ENCODE results near the gene RPS4Y2.

RPS4Y2 gene

GRCh38 chrY:20746919-20747318 is 9.0 kb upstream of the RPS4Y2 start:
- TF ChIP-seq EZH2phosphoT487 (conservative IDR thresholded peaks at IDR 0.05; ENCODE audit: low read length): no peak
- TF ChIP-seq CTCF (IDR thresholded peaks at IDR 0.05; ENCODE audit: insufficient read depth, low read length, poor library complexity, severe bottlenecking): no peak
- Histone ChIP-seq H3K9me3 (ENCODE audit: insufficient read depth, low read length) (no peaks in the 10 kb centered on the region), H3K27ac (ENCODE audit: low read depth, low read length) (no peak overlapping the region), H2AFZ (ENCODE audit: low read depth, low read length, severe bottlenecking) (no peak overlapping the region), H3K27me3 (ENCODE audit: low read length) (no peaks in the 10 kb centered on the region), H3K36me3 (ENCODE audit: low read length) (no peaks in the 10 kb centered on the region), H3K4me3 (ENCODE audit: insufficient read depth, low read length, poor library complexity, severe bottlenecking) (no peak overlapping the region), H3F3A (ENCODE audit: insufficient read depth) (no peaks in the 10 kb centered on the region), H4K20me1 (ENCODE audit: low read depth, low read length) (no peaks in the 10 kb centered on the region), H3K9ac (ENCODE audit: low read length) (no peak overlapping the region), H3K79me2 (ENCODE audit: insufficient read depth, low read length) (no peaks in the 10 kb centered on the region), H3K9me2 (replicated peaks; ENCODE audit: insufficient read depth, low read length) (no peaks in the 10 kb centered on the region), H3K4me2 (ENCODE audit: low read depth, low read length, poor library complexity, severe bottlenecking) (no peak overlapping the region)

GRCh38 chrY:20763869-20764268 is 8.0 kb downstream of the RPS4Y2 start:
- TF ChIP-seq EZH2phosphoT487 (conservative IDR thresholded peaks at IDR 0.05; ENCODE audit: low read length) (no peak), CTCF (IDR thresholded peaks at IDR 0.05; ENCODE audit: insufficient read depth, low read length, poor library complexity, severe bottlenecking) (no peak)
- no peaks in the 10 kb centered on the region for H3K27me3 ChIP-seq (ENCODE audit: low read length)
- no peaks in the 10 kb centered on the region for H3K79me2 ChIP-seq (ENCODE audit: insufficient read depth, low read length)
- H3K9ac ChIP-seq (ENCODE audit: low read length): no peak overlapping the region
- no peak overlapping the region for H3K4me2 ChIP-seq (ENCODE audit: low read depth, low read length, poor library complexity, severe bottlenecking)
- H4K20me1 ChIP-seq (ENCODE audit: low read depth, low read length): no peaks in the 10 kb centered on the region
- H3K4me3 ChIP-seq (ENCODE audit: insufficient read depth, low read length, poor library complexity, severe bottlenecking): no peak overlapping the region
- no peaks in the 10 kb centered on the region for H3K9me3 ChIP-seq (ENCODE audit: insufficient read depth, low read length)
- no peaks in the 10 kb centered on the region for H3K36me3 ChIP-seq (ENCODE audit: low read length)
- no peak overlapping the region for H3K27ac ChIP-seq (ENCODE audit: low read depth, low read length)
- H3K9me2 ChIP-seq (replicated peaks; ENCODE audit: insufficient read depth, low read length): no peaks in the 10 kb centered on the region
- H3F3A ChIP-seq (ENCODE audit: insufficient read depth): no peaks in the 10 kb centered on the region
- no peak overlapping the region for H2AFZ ChIP-seq (ENCODE audit: low read depth, low read length, severe bottlenecking)

- no peaks in the 10 kb centered on the region for H3K9me2 ChIP-seq (replicated peaks; ENCODE audit: insufficient read depth, low read length)
- no peaks in the 10 kb centered on the region for H3K27me3 ChIP-seq (ENCODE audit: low read length)
- H4K20me1 ChIP-seq (ENCODE audit: low read depth, low read length): no peaks in the 10 kb centered on the region
- H3K36me3 ChIP-seq (ENCODE audit: low read length): no peaks in the 10 kb centered on the region
- TF ChIP-seq CTCF (IDR thresholded peaks at IDR 0.05; ENCODE audit: insufficient read depth, low read length, poor library complexity, severe bottlenecking) (no peak), EZH2phosphoT487 (conservative IDR thresholded peaks at IDR 0.05; ENCODE audit: low read length) (no peak)
- H3K4me2 ChIP-seq (ENCODE audit: low read depth, low read length, poor library complexity, severe bottlenecking): no peak overlapping the region
- H3K9me3 ChIP-seq (ENCODE audit: insufficient read depth, low read length): no peaks in the 10 kb centered on the region
- H3F3A ChIP-seq (ENCODE audit: insufficient read depth): no peaks in the 10 kb centered on the region
- H3K27ac ChIP-seq (ENCODE audit: low read depth, low read length): no peak overlapping the region
- no peaks in the 10 kb centered on the region for H3K79me2 ChIP-seq (ENCODE audit: insufficient read depth, low read length)
- no peak overlapping the region for H3K4me3 ChIP-seq (ENCODE audit: insufficient read depth, low read length, poor library complexity, severe bottlenecking)
- H2AFZ ChIP-seq (ENCODE audit: low read depth, low read length, severe bottlenecking): no peak overlapping the region
- H3K9ac ChIP-seq (ENCODE audit: low read length): no peak overlapping the region
These were observed 9.2 kb downstream of the RPS4Y2 start for GRCh38 chrY:20765117-20765516.
